Panc1 (cell line): Measurements from ENCODE around the gene HHLA2. TPM values are rescaled to one million over a fixed set of nuclear protein-coding genes. Genes with fewer than 3 reads are reported as not detected.

Experiments used
- ATAC-seq: fragments of 200-7000 bp; cut with Tn5 transposase; 2 replicates; pipeline ENCODE4 v1.9.1; 2020; ENCODE audit warnings: mild to moderate bottlenecking, moderate library complexity
- BruUV-seq: library from RNA; stranded (reverse); fragments of 400-500 nt; replicated peaks from 2 replicates; lab custom pipeline; 2021; lab: Mats Ljungman, UMichigan
- CTCF ChIA-PET: fragments of 300-600 bp; sonication (Branson Sonifier 250); formaldehyde crosslinking; loops from one replicate; lab custom pipeline; 2022; ENCODE audit warnings: antibody characterized with exemption; lab: Charles Lee
- POLR2A ChIA-PET: fragments of 300-600 bp; sonication (Branson Sonifier 250); formaldehyde crosslinking; loops from one replicate; lab custom pipeline; 2022; ENCODE audit warnings: antibody characterized with exemption; lab: Charles Lee
- DNase-seq: peaks from one replicate; pipeline ENCODE4 v3.0.0-alpha.2; 2010; ENCODE audit warnings: low read depth, low spot score
- H3K27ac ChIP-seq: 2 replicates; pipeline ENCODE4 v1.5.1; 2011; ENCODE audit warnings: mild to moderate bottlenecking, low read length, inconsistent platforms
- H3K27me3 ChIP-seq: fragments of 200-500 bp; sonication (Bioruptor generic); 2 replicates; pipeline ENCODE4 v1.6.0; 2014; ENCODE audit warnings: low read length, inconsistent platforms; ENCODE audit not compliant: control insufficient read depth, insufficient read depth
- H3K36me3 ChIP-seq: fragments of 200-500 bp; sonication (Bioruptor generic); 2 replicates; pipeline ENCODE4 v1.5.1; 2014; ENCODE audit warnings: inconsistent platforms, mild to moderate bottlenecking, low read length, moderate library complexity; ENCODE audit not compliant: control insufficient read depth, insufficient read depth
- H3K4me1 ChIP-seq: 2 replicates; pipeline ENCODE4 v1.5.1; 2011; ENCODE audit warnings: inconsistent platforms, mild to moderate bottlenecking, low read length, moderate library complexity; ENCODE audit not compliant: control insufficient read depth, insufficient read depth
- H3K4me3 ChIP-seq, 2 experiments: 2 replicates each; pipeline ENCODE4 v1.5.1; 2011 to 2012; ENCODE audit warnings: low read depth in 2 of 2, low read length in 2 of 2, mild to moderate bottlenecking in 2 of 2, inconsistent platforms in 1 of 2, moderate library complexity in 1 of 2
- H3K9me3 ChIP-seq: fragments of 200-500 bp; sonication (Bioruptor generic); 2 replicates; pipeline ENCODE4 v1.5.1; 2014; ENCODE audit warnings: low read depth, mild to moderate bottlenecking, inconsistent platforms, low read length, moderate library complexity; ENCODE audit not compliant: control insufficient read depth, insufficient read depth
- CTCF ChIP-seq: fragments of 450-650 bp; IDR thresholded peaks from 2 replicates; pipeline ENCODE4 v1.5.1; 2017; ENCODE audit warnings: mild to moderate bottlenecking
- POLR2AphosphoS5 ChIP-seq: IDR thresholded peaks from 2 replicates; pipeline ENCODE4 v1.6.1; 2012; ENCODE audit warnings: mild to moderate bottlenecking, low read depth, low read length, moderate library complexity
- SIN3A ChIP-seq: IDR thresholded peaks from 2 replicates; pipeline ENCODE4 v1.6.1; 2012; ENCODE audit warnings: low read depth, mild to moderate bottlenecking, low read length, moderate library complexity, borderline replicate concordance; ENCODE audit not compliant: insufficient read depth
- TCF7L2 ChIP-seq: IDR thresholded peaks from 2 replicates; pipeline ENCODE4 v1.6.1; 2011; ENCODE audit warnings: mild to moderate bottlenecking, low read depth, low read length, inconsistent platforms
- in situ Hi-C: cut with HindIII; loops from 2 replicates; pipeline ENCODE4 v1.10.0; 2016; ENCODE audit warnings: low sequenced_read_pairs, low pct_unique_long_range_greater_than_20kb
- intact Hi-C: fragments of 100-400 bp; cut with micrococcal nuclease; formaldehyde crosslinking; loops from one replicate; pipeline ENCODE4 v1.10.0; 2022; ENCODE audit not compliant: unreplicated experiment
- total RNA-seq: library from RNA; stranded (reverse); gene quantifications from one replicate; pipeline ENCODE4 v1.2.1, GENCODE V29; 2021; ENCODE audit not compliant: unreplicated experiment
- TF ChIP-seq, protein P1 (sequence below), 2 experiments: IDR thresholded peaks; 2 replicates each; pipeline ENCODE4 v1.6.1; 2011 to 2012; ENCODE audit warnings: low read depth in 2 of 2, control low read depth in 1 of 2, low read length in 1 of 2, mild to moderate bottlenecking in 1 of 2, moderate library complexity in 1 of 2; ENCODE audit not compliant: insufficient read depth in 1 of 2

The HHLA2 gene
- total RNA-seq, 1 experiment from 2014 or later: not detected

GRCh38 chr3:108334701-108335100 is 38.4 kb downstream of the HHLA2 start:
- DNase-seq: no peak
- Histone ChIP-seq H3K4me3 (no peak overlapping the region), H3K27me3 (no peaks in the 10 kb centered on the region), H3K36me3 (no peaks in the 10 kb centered on the region), H3K27ac (no peak overlapping the region), H3K9me3 (no peaks in the 10 kb centered on the region), H3K4me1 (no peaks in the 10 kb centered on the region)
- no peak for ATAC-seq
- ChIA-PET CTCF (no interaction called here), POLR2A (no interaction called here)
- intact Hi-C loops: no loop called here
- in situ Hi-C loops: no loop called here
- BruUV-seq: no TSS peak
- no peak for TF ChIP-seq POLR2AphosphoS5
- TF ChIP-seq, protein P1, sequence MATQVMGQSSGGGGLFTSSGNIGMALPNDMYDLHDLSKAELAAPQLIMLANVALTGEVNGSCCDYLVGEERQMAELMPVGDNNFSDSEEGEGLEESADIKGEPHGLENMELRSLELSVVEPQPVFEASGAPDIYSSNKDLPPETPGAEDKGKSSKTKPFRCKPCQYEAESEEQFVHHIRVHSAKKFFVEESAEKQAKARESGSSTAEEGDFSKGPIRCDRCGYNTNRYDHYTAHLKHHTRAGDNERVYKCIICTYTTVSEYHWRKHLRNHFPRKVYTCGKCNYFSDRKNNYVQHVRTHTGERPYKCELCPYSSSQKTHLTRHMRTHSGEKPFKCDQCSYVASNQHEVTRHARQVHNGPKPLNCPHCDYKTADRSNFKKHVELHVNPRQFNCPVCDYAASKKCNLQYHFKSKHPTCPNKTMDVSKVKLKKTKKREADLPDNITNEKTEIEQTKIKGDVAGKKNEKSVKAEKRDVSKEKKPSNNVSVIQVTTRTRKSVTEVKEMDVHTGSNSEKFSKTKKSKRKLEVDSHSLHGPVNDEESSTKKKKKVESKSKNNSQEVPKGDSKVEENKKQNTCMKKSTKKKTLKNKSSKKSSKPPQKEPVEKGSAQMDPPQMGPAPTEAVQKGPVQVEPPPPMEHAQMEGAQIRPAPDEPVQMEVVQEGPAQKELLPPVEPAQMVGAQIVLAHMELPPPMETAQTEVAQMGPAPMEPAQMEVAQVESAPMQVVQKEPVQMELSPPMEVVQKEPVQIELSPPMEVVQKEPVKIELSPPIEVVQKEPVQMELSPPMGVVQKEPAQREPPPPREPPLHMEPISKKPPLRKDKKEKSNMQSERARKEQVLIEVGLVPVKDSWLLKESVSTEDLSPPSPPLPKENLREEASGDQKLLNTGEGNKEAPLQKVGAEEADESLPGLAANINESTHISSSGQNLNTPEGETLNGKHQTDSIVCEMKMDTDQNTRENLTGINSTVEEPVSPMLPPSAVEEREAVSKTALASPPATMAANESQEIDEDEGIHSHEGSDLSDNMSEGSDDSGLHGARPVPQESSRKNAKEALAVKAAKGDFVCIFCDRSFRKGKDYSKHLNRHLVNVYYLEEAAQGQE (IDR thresholded peaks at IDR 0.05; ENCODE audit: insufficient read depth in 1 of 2, low read depth in 2 of 2, low read length in 1 of 2): no peak
- TF ChIP-seq CTCF: no peak
- no peak for TF ChIP-seq SIN3A
- no peak for TF ChIP-seq TCF7L2

DNA sequence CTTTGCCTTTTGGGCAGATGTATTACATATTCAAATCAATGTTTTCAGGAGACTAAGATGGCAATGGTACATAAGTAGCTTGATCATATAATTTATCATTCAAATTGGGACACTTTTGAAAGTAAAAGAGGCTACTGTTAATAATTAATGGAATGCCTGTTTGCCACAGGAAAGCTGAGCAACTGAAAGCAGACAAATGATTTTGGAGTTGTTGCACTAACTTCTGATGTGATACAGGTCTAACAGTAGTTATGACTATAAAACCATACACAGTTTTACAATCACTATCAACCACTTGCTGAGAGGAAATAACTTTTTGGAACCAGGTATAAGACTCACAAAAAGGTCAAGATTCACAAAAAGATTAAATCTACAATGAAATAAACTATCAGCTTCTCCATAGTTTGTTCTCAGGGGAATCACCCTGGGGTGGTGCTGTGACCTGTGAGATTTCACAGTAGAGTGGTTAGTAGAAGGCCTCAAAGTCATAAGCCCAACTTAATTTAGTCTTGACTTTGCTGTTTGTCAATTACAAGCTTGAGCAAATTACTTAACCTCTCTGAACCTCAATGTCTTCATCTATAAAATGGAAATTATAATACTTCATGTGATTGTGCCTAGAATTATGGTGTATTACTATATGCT is 42.7 kb downstream of the HHLA2 start:
- Histone ChIP-seq H3K27ac (no peak overlapping the region), H3K4me3 (no peak overlapping the region), H3K9me3 (no peaks in the 10 kb centered on the region), H3K4me1 (no peaks in the 10 kb centered on the region), H3K36me3 (no peaks in the 10 kb centered on the region), H3K27me3 (no peaks in the 10 kb centered on the region)
- DNase-seq: no peak
- intact Hi-C loops: no loop called here
- TF ChIP-seq POLR2AphosphoS5 (no peak), CTCF (no peak), SIN3A (no peak), TCF7L2 (no peak)
- TF ChIP-seq, protein P1 (IDR thresholded peaks at IDR 0.05; ENCODE audit: insufficient read depth in 1 of 2, low read depth in 2 of 2, low read length in 1 of 2): no peak
- CTCF ChIA-PET: no interaction called here
- POLR2A ChIA-PET: no interaction called here
- in situ Hi-C loops: no loop called here
- ATAC-seq: no peak
- no TSS peak for BruUV-seq
